Gastrocnemius medialis (tissue), 4 donors: ENCODE results near the gene VTI1A.

Source experiments
- CTCF ChIP-seq, 5 experiments: fragments of 450-650 bp in 3 of 5; fragments of 200-600 bp in 2 of 5; sonication (generic) in 2 of 5; IDR thresholded peaks in 4 of 5; conservative IDR thresholded peaks in 1 of 5; 1 replicate in 4 of 5; 2 replicates in 1 of 5; pipeline ENCODE4 v1.5.1; 2016 to 2019; ENCODE audit warnings: antibody characterized with exemption in 5 of 5, mild to moderate bottlenecking in 3 of 5, moderate library complexity in 3 of 5
- POLR2A ChIP-seq, 2 donors: fragments of 450-650 bp; IDR thresholded peaks; one replicate each; pipeline ENCODE4 v1.6.1; 2017; ENCODE audit warnings: antibody characterized with exemption in 2 of 2, mild to moderate bottlenecking in 2 of 2, moderate library complexity in 2 of 2

- no peak for TF ChIP-seq POLR2A (IDR thresholded peaks at IDR 0.05)
- TF ChIP-seq CTCF (IDR thresholded peaks at IDR 0.05 in 4 of 5, conservative IDR thresholded peaks at IDR 0.05 in 1 of 5), result no peak
Measured at GRCh38 chr10:112669989-112670388, 223.0 kb downstream of the VTI1A start.
